Activated naive CD8-positive, alpha-beta T cell (primary cell): ENCODE measurements around the gene ANXA10.
"Not testable (repeated sequence)": the region's sequence is repeated elsewhere in the genome, so short reads cannot be mapped to it uniquely, and the experiment has no call there.

Experiments used
- H3K27ac Mint-ChIP-seq: one replicate; pipeline ENCODE4 v1.8.0; 2021; ENCODE audit warnings: mixed read lengths
- H3K27me3 Mint-ChIP-seq: one replicate; pipeline ENCODE4 v1.8.0; 2021; ENCODE audit warnings: mixed read lengths
- H3K36me3 Mint-ChIP-seq: one replicate; pipeline ENCODE4 v1.8.0; 2021; ENCODE audit warnings: mixed read lengths
- H3K4me1 Mint-ChIP-seq: one replicate; pipeline ENCODE4 v1.8.0; 2021; ENCODE audit warnings: low read depth, mixed read lengths
- H3K4me3 Mint-ChIP-seq: one replicate; pipeline ENCODE4 v1.8.0; 2021; ENCODE audit warnings: mild to moderate bottlenecking, mixed read lengths
- H3K9me3 Mint-ChIP-seq: one replicate; pipeline ENCODE4 v1.8.0; 2021; ENCODE audit warnings: low read depth, mixed read lengths

Gene ANXA10

DNA sequence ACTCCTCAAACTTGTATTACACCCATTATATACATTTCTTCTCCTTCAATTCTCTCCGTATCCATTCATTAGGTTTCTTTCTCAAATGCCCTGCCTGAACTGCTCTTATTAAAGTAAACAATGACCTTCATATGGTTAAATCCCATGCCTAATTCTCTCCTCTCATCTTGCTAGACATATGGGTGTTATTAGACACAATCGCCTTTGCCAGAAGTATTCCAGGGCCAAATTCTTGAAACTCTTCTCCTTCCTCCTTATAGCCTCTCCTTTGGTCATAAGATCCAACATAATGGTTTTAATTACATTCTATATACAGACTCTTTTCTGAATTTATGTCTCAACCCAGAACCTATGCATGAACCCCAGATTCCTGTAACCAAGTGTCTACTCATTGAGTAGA, 4.8 kb downstream of the ANXA10 start:
- H3K4me1 Mint-ChIP-seq, result no peaks in the 10 kb centered on the region
- no peaks in the 10 kb centered on the region for H3K36me3 Mint-ChIP-seq
- H3K4me3 Mint-ChIP-seq, result no peak overlapping the region
- H3K9me3 Mint-ChIP-seq, result no peaks in the 10 kb centered on the region
- peaks cover 2% of the 10 kb centered on the region for H3K27me3 Mint-ChIP-seq
- H3K27ac Mint-ChIP-seq, result no peak overlapping the region

DNA sequence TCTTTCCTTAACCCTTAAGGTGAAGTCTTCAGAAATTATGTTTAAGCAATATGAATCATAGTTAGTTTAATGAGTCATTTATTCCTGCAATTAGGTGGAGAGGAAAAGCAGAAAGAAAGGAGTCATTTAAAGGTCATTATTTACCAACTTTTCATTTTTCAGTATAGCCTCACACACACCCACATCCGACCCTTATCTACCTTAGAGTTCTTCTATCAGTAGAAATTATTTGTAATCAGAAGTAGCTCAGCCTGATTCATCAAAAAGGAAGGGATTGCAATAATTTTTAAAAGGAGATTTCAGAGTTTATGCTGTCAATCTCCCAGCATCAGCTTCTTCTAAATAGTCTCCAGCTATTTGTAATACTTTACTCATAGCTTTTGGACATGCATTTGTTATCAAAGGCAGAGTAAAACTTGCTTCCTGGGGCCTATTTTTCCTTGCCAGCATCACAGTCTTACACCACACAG, 5.9 kb downstream of the ANXA10 start:
- no peaks in the 10 kb centered on the region for H3K4me1 Mint-ChIP-seq
- peaks cover 2% of the 10 kb centered on the region for H3K27me3 Mint-ChIP-seq
- no peaks in the 10 kb centered on the region for H3K36me3 Mint-ChIP-seq
- H3K27ac Mint-ChIP-seq, result no peak overlapping the region
- no peak overlapping the region for H3K4me3 Mint-ChIP-seq
- no peaks in the 10 kb centered on the region for H3K9me3 Mint-ChIP-seq

DNA sequence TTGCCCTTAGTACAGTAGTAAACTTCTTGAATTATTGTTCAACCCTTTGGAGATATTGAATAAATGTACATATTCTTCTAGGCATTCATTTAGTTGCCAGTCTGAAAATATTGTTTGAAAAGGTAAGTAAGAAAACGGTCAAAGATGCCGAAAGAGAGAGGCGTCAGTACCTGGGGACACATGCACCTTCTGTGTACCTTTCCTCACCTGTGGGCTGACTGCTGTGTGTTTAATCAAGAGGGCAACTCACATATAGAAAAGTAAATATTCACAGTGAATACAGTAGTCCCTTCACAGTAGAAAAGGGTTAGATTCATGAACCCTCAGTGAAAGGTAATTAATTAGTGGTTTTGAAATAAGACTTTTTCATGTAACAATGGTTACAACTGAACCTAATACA, 6.9 kb downstream of the ANXA10 start:
- no peaks in the 10 kb centered on the region for H3K4me1 Mint-ChIP-seq
- H3K36me3 Mint-ChIP-seq, result no peaks in the 10 kb centered on the region
- H3K9me3 Mint-ChIP-seq, result no peaks in the 10 kb centered on the region
- H3K27me3 Mint-ChIP-seq, result peaks cover 2% of the 10 kb centered on the region
- no peak overlapping the region for H3K4me3 Mint-ChIP-seq
- H3K27ac Mint-ChIP-seq, result no peak overlapping the region

DNA sequence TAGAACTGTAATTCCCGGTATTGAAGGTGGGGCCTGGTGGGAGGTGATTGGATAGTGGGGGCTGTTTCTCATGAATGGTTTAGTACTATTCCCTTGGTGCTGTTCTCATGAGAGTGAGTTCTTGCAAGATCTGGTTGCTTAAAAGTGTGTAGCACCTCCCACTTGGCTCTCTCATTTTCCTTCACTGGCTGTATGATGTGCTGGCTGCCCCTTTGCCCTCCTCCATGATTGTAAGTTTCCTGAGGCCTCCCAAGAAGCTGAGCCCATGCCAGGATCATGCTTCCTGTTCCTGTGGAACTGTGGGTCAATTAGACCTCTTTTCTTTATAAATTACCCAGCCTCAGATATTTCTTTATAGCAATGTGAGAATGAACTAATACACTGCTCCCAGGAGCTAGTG, 8.7 kb downstream of the ANXA10 start:
- H3K4me3 Mint-ChIP-seq, result no peak overlapping the region
- no peak overlapping the region for H3K27ac Mint-ChIP-seq
- H3K9me3 Mint-ChIP-seq, result no peaks in the 10 kb centered on the region
- peaks cover 3% of the 10 kb centered on the region for H3K27me3 Mint-ChIP-seq
- H3K36me3 Mint-ChIP-seq, result no peaks in the 10 kb centered on the region
- no peaks in the 10 kb centered on the region for H3K4me1 Mint-ChIP-seq

DNA sequence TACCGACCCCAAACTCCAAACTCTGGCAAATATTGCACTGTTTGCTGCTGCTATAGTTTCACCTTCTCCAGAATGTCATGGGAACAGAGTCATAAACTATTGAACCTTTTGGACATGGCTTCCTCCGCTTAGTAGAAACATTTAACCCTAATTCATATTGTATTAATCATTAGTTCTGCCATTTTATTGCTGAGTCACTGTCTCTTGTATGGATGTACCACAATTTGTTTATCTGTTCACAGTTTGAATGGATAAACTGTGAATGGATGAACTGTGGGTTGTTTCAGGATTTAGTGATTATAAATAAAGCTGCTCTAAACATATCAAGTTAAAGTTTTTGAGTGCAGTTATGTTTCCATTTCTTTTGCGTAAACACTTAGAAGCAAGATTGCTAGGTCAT, 10.1 kb downstream of the ANXA10 start:
- peaks cover 2% of the 10 kb centered on the region for H3K27me3 Mint-ChIP-seq
- no peak overlapping the region for H3K27ac Mint-ChIP-seq
- no peaks in the 10 kb centered on the region for H3K4me1 Mint-ChIP-seq
- H3K9me3 Mint-ChIP-seq, result no peaks in the 10 kb centered on the region
- no peaks in the 10 kb centered on the region for H3K36me3 Mint-ChIP-seq
- no peak overlapping the region for H3K4me3 Mint-ChIP-seq

DNA sequence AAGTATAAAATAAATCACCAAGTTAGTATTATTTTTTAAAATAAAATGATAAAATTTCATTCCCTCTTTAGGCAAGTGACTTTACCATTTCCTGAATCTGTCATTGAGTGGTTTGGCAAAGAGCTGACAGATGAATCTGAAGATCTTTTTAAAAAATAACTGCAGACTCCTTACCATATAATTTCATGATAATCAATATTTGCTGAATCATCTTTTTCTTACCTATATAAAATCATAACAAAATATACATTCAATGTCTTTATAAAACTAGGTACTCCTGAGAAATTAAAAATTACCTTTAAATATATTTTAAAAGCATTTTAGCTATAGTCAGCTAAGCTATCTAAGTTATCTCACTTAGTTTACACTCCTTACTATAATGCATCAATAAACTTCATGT, 17.2 kb downstream of the ANXA10 start:
- Mint-ChIP-seq H3K27ac (no peak overlapping the region), H3K9me3 (no peaks in the 10 kb centered on the region), H3K27me3 (peaks cover 2% of the 10 kb centered on the region), H3K36me3 (no peaks in the 10 kb centered on the region), H3K4me3 (no peak overlapping the region), H3K4me1 (no peaks in the 10 kb centered on the region)

DNA sequence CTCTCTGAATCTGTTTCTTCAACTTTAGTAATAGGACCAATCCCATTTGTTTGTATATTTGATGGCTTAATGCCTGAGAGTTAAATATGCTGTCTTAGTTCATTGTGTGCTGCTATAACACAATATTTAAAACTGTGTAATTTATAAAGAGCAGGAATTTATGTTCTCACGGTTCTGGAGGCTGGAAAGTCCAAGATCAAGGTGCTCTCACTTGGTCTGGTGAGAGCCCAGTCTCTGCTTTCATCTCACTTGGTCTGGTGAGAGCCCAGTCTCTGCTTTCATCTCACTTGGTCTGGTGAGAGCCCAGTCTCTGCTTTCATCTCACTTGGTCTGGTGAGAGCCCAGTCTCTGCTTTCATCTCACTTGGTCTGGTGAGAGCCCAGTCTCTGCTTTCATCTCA, 20.7 kb downstream of the ANXA10 start:
- not testable (repeated sequence) for H3K9me3 Mint-ChIP-seq, H3K27me3 Mint-ChIP-seq, H3K4me3 Mint-ChIP-seq, H3K27ac Mint-ChIP-seq, H3K36me3 Mint-ChIP-seq, H3K4me1 Mint-ChIP-seq

DNA sequence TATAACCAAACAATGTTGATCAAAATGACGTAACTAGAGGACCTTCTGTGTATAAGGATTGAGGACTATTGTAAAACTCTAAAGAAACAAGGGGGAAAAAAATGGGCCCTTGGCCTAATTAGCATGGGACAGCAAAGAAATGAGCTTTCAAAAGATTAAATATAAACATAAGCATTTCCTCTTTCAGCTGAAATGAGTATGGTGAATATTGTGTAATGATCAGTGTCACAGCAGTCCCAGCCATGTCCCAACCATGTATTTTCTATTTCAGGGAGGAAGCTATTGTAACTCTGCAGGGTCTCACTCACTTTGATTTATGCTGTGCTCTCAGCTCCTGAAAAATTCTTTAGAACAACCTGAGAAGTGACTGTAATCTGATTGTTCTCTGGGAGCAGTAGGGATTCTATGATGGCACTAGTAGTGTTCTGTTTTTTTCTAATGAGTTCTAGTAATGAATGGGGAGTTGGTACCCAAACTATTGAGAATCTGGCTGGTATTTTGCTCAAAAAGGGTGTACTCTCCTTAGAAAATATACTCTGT, 25.8 kb downstream of the ANXA10 start:
- no peaks in the 10 kb centered on the region for H3K4me1 Mint-ChIP-seq
- H3K4me3 Mint-ChIP-seq, result no peak overlapping the region
- no peaks in the 10 kb centered on the region for H3K36me3 Mint-ChIP-seq
- no peaks in the 10 kb centered on the region for H3K9me3 Mint-ChIP-seq
- H3K27ac Mint-ChIP-seq, result no peak overlapping the region
- peaks cover 5% of the 10 kb centered on the region for H3K27me3 Mint-ChIP-seq

DNA sequence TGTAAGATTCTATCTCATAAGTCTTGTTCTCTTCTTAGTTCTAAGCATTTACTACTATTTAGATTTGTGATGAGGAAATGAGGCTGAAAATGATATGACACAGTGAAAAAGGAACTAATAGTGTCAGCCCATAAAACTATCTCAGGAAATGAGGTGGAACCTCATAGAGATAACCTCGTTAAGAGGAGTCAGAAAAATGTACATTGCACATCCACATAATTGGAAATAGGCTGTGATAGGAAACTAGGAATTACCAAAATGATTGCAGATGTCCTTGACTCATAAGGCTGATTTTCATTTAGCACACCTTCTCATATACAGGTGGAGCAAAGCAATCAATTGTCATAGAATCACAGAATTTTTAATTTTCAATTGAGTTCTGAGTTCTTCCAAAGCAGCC, 26.8 kb downstream of the ANXA10 start:
- Mint-ChIP-seq H3K27ac (no peak overlapping the region), H3K4me3 (no peak overlapping the region), H3K36me3 (no peaks in the 10 kb centered on the region), H3K4me1 (no peaks in the 10 kb centered on the region), H3K9me3 (no peaks in the 10 kb centered on the region), H3K27me3 (peaks cover 5% of the 10 kb centered on the region)

DNA sequence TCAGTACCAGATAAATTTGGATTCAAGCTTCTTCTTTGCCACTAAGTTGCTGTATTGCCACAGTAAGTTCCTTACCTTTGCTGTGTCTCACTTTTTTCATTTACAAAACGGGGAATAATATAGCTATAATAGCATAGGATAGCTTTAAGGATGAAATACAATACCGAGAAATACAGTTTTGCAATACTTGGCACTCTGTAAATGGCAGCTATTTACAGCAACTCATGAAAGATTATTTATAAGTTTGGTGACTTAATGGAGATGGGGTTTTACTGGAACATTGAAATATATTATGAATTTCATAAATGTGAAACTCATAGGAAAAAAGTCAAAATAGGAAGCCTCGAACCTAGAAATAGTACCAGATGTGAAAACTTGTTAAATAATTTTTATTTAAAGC, 27.6 kb downstream of the ANXA10 start:
- no peaks in the 10 kb centered on the region for H3K36me3 Mint-ChIP-seq

DNA sequence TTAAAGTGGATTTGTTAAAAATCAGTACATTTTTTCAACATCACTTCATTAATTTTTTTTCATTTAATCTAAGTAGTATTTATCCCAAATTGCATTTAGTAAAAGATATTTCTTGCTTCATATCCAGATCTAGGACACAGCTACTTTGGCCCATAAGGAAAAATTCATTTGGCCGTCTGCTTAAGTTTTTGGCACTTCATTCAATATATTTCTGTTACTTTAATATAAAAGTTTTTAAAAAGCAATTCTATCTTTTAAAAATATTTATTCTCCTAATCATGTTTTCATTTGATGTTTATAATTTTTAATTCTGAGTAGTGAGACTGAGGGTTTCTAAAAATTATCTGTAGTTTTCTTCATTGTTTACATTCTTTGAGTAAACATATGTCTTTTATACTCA, 28.5 kb downstream of the ANXA10 start:
- Mint-ChIP-seq H3K4me3 (no peak overlapping the region), H3K4me1 (no peaks in the 10 kb centered on the region), H3K27me3 (peaks cover 3% of the 10 kb centered on the region), H3K27ac (no peak overlapping the region), H3K36me3 (no peaks in the 10 kb centered on the region), H3K9me3 (no peaks in the 10 kb centered on the region)

More for the DNA sequence above, 27.6 kb downstream of the ANXA10 start:
- Mint-ChIP-seq H3K27me3 (peaks cover 5% of the 10 kb centered on the region), H3K27ac (no peak overlapping the region), H3K4me1 (no peaks in the 10 kb centered on the region), H3K9me3 (no peaks in the 10 kb centered on the region), H3K4me3 (no peak overlapping the region)

DNA sequence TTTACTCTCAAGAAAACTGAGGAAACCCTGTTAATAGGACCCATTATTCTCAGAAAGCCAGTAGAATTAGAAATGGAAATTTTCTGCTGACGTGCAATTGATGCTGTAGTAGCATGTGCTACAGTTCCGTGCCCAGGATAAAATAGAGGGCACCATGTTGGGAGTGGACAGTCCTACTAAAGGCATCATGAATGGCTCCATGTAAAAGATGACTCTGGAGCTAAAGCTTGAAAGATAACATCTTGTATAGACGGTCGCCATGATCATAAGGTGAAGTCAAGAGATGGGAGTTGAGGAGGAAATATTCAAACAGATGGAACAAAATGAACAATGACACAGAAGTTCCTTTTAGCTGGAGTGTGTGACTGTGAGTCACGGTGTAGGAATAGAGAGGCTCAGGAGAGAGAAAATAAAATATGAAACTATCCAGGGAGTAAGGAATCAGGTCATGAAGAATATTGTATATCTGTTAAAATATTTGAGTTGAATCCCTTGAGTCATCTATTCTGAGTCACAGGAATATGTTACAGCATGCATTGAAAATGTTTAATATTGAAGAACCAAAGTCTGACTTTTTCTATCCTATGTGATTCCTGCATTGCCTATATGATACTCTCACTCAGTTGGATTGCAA, 31.8 kb downstream of the ANXA10 start:
- Mint-ChIP-seq H3K9me3 (no peaks in the 10 kb centered on the region), H3K36me3 (no peaks in the 10 kb centered on the region), H3K27me3 (peaks cover 3% of the 10 kb centered on the region), H3K4me3 (no peak overlapping the region), H3K27ac (no peak overlapping the region), H3K4me1 (no peaks in the 10 kb centered on the region)

DNA sequence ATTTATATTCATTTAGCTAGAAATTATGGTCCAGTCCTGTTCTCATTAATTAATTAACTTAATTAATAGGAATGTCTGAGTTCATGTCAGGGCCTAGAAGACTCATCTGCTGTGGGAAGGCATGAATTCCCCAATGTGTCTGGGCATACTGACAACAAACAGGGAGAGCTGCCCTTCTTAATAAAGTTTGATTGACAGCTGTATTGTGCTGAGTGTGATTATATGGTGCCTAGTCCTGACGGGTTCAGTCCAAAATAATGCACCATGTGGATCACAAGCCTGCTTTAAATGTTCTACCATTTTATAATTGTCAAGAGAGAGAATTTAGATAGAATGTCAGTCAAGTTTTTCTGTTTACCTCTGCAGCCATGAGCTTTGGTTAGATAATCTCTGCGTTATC, 34.6 kb downstream of the ANXA10 start:
- Mint-ChIP-seq H3K9me3 (no peaks in the 10 kb centered on the region), H3K4me3 (no peak overlapping the region), H3K27me3 (peaks cover 10% of the 10 kb centered on the region), H3K27ac (no peak overlapping the region), H3K36me3 (no peaks in the 10 kb centered on the region), H3K4me1 (no peaks in the 10 kb centered on the region)

DNA sequence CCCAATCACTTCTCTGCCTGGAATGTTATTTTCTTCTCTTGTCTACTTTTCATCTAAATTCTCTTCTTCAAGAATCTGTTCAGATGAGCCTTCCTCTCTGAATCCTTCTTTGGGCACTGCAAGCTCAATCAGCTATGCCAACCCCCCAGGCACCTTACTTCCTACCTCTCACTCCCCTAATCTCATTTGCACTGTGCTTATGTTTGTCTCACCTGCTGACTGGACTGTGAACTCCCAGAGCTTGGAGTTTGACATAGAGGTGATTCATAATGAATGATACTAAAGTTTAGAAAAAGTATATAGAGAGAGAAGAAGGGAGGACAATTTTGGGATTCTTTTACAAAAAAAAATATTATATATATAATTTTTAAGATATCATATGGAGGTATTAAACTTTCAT, 36.3 kb downstream of the ANXA10 start:
- no peaks in the 10 kb centered on the region for H3K36me3 Mint-ChIP-seq
- peaks cover 10% of the 10 kb centered on the region for H3K27me3 Mint-ChIP-seq
- no peaks in the 10 kb centered on the region for H3K4me1 Mint-ChIP-seq
- H3K9me3 Mint-ChIP-seq, result no peaks in the 10 kb centered on the region
- no peak overlapping the region for H3K27ac Mint-ChIP-seq
- H3K4me3 Mint-ChIP-seq, result no peak overlapping the region

DNA sequence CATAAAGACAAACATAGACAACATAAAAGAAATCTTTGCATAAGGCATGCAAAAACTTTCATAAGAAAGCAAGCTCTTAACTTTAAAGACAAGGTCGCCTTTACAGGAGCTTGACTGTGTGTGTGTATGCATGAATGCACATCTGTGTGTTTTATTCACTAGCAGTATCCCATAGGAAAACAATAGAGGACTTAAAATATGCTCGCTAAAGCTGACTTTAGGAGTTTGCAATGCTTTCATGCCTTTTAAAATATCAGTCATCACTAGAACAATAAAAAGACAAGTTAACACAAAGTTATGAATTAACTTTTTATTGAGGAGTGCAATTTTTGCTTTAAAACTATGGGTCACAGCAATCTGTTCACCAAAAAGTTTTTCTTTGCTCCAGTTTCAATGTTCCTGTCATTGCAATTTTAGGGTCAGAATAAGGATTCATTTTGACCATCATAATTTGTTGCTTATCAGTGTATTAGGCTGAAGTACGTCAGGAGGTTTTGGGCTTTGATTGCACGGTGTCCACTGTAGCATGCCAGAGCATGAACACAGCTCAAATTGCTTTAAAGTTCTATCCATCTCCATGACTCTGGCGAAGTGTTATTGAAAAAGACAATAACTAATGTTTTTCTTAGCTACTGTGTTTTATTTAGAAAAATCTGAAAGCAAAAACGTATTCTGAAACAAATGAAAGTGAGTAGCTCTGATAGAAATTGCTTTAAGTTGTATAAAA, 36.9 kb downstream of the ANXA10 start:
- Mint-ChIP-seq H3K27me3 (peaks cover 10% of the 10 kb centered on the region), H3K4me1 (no peaks in the 10 kb centered on the region), H3K4me3 (no peak overlapping the region), H3K27ac (no peak overlapping the region), H3K9me3 (no peaks in the 10 kb centered on the region), H3K36me3 (no peaks in the 10 kb centered on the region)

DNA sequence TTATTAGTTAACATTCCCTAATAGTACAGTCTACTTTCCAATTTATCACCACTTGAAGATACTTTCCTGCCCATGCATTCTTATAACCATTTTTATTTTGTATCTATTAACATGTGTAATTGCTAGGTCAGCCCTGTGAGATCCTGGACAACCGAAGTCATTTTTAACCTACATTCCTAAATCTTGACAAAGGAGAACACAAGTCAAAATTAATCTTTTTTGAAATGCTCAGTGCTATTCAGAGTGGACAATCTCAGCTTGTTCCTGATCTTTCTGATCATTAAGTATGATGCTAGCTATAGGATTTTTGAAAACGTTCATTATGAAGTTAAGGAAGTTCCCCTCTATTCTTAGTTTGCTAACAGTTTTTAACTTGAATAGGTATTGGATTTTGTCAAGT, 37.5 kb downstream of the ANXA10 start:
- Mint-ChIP-seq H3K4me3 (no peak overlapping the region), H3K4me1 (no peaks in the 10 kb centered on the region), H3K36me3 (no peaks in the 10 kb centered on the region), H3K27ac (no peak overlapping the region), H3K9me3 (no peaks in the 10 kb centered on the region), H3K27me3 (peaks cover 10% of the 10 kb centered on the region)
